CD8-positive, alpha-beta memory T cell (primary cell): ENCODE measurements around the gene ARL2. TPM values are rescaled to one million over a fixed set of nuclear protein-coding genes. Genes with fewer than 3 reads are reported as not detected.

Source experiments
- CTCF ChIA-PET: fragments of 350-600 bp; sonication (Branson Sonifier 250); formaldehyde crosslinking; loops from one replicate; lab custom pipeline; 2021; ENCODE audit warnings: antibody characterized with exemption; lab: Charles Lee
- POLR2A ChIA-PET: fragments of 350-600 bp; sonication (Branson Sonifier 250); formaldehyde crosslinking; loops from one replicate; lab custom pipeline; 2021; ENCODE audit warnings: antibody characterized with exemption; lab: Charles Lee
- DNase-seq, 5 donors: peaks; one replicate each; pipeline versions ENCODE4 v3.0.0 to v3.0.0-alpha.2; 2020 to 2022; ENCODE audit warnings: mixed read lengths in 1 of 5
- H3K27ac ChIP-seq: one replicate; pipeline ENCODE4 v1.7.0; 2013; ENCODE audit warnings: low read depth, mild to moderate bottlenecking, low read length, moderate library complexity
- H3K27me3 ChIP-seq: 2 replicates; pipeline ENCODE4 v1.7.0; 2013; ENCODE audit warnings: low read length, mild to moderate bottlenecking; ENCODE audit not compliant: insufficient read depth, poor library complexity, severe bottlenecking
- H3K36me3 ChIP-seq: 2 replicates; pipeline ENCODE4 v1.7.0; 2013; ENCODE audit warnings: mild to moderate bottlenecking, low read length, moderate library complexity; ENCODE audit not compliant: insufficient read depth
- H3K4me1 ChIP-seq: 2 replicates; pipeline ENCODE4 v1.7.0; 2013; ENCODE audit warnings: mild to moderate bottlenecking, low read length, moderate library complexity; ENCODE audit not compliant: insufficient read depth
- H3K4me3 ChIP-seq: 2 replicates; pipeline ENCODE4 v1.7.0; 2013; ENCODE audit warnings: mild to moderate bottlenecking, low read length
- H3K9me3 ChIP-seq: 2 replicates; pipeline ENCODE4 v1.7.0; 2013; ENCODE audit warnings: mild to moderate bottlenecking, low read length
- H3K27ac Mint-ChIP-seq, 8 donors: one replicate each; pipeline ENCODE4 v1.8.0; 2020 to 2021; ENCODE audit warnings: mixed read lengths in 8 of 8, mild to moderate bottlenecking in 6 of 8, inconsistent platforms in 3 of 8, moderate library complexity in 3 of 8
- H3K27me3 Mint-ChIP-seq, 2 donors: one replicate each; pipeline ENCODE4 v1.8.0; 2020 to 2021; ENCODE audit warnings: mixed read lengths in 2 of 2, mild to moderate bottlenecking in 1 of 2, moderate library complexity in 1 of 2
- H3K36me3 Mint-ChIP-seq, 3 donors: one replicate each; pipeline ENCODE4 v1.8.0; 2020 to 2021; ENCODE audit warnings: mixed read lengths in 3 of 3, inconsistent platforms in 1 of 3, mild to moderate bottlenecking in 1 of 3
- H3K4me1 Mint-ChIP-seq, 3 donors: one replicate each; pipeline ENCODE4 v1.8.0; 2020 to 2021; ENCODE audit warnings: mixed read lengths in 3 of 3, inconsistent platforms in 1 of 3, mild to moderate bottlenecking in 1 of 3
- H3K4me3 Mint-ChIP-seq, 7 donors: one replicate each; pipeline ENCODE4 v1.8.0; 2020 to 2021; ENCODE audit warnings: mixed read lengths in 7 of 7, mild to moderate bottlenecking in 6 of 7, moderate library complexity in 4 of 7, inconsistent platforms in 2 of 7
- H3K9me3 Mint-ChIP-seq, 5 donors: one replicate each; pipeline ENCODE4 v1.8.0; 2020 to 2022; ENCODE audit warnings: mixed read lengths in 5 of 5, mild to moderate bottlenecking in 3 of 5, moderate library complexity in 2 of 5, inconsistent platforms in 1 of 5
- polyA plus RNA-seq: library from polyadenylated mRNA; unstranded; fragments of 300-500 nt; fragmentation: Illumina TruSeq; gene quantifications from one replicate; pipeline ENCODE4 v1.2.3, GENCODE V29; 2021
- total RNA-seq, 2 experiments: library from RNA; stranded (reverse); gene quantifications; one replicate each; pipeline ENCODE4 v1.2.3, GENCODE V29; 2021

The ARL2 gene
- total and polyA plus RNA-seq, 3 experiments from 2014 or later: 99.7 to 125 (median 125) TPM

DNA sequence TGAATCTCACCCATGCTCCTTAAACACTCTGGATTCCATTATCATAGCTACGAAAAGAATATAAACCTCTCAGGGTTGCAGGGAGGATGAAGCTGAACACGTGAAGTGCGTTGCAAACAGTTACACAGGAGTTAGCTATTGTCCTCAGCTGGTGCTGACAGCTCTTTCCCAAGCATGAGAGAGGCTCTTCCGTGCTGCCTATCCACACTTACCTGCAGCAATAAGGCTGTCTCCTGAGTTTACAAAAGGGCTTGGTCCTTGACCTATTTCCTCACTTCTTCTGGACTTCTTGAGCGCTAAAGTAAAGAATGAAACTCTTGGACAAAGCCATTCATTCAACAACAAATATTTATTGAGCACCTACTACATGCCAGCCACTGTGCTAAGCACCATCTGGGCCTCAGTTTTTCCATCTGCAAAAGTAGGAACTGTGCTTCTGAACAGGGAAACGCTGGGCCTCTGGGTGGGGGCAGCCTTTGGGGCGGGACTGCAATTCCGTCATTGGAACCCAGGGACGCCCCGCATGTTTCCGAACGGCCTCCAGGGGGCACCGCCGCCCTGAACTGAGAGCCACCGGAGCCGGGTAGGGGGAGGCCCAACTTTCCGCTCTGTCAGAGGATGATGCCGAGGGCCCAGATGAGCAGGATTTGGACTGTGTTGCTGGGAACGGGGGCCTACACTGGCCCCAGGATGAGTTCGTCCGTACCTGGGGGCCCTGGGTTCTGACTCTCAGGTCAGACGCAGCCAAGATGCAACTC is 651 bp upstream of the ARL2 start:
- no peaks in the 10 kb centered on the region for H3K9me3 ChIP-seq
- Mint-ChIP-seq H3K36me3 (peaks cover 0 to 16% (median 0%) of the 10 kb centered on the region in 3 donors), H3K27ac (peak overlapping the region; percentile 95 to 99 (median 98)), H3K27me3 (no peaks in the 10 kb centered on the region), H3K4me3 (peak overlapping the region; percentile 92 to 96 (median 94)), H3K9me3 (no peaks in the 10 kb centered on the region), H3K4me1 (peaks cover 18 to 33% (median 23%) of the 10 kb centered on the region in 3 donors)
- peaks cover 12% of the 10 kb centered on the region for H3K4me1 ChIP-seq
- H3K36me3 ChIP-seq: no peaks in the 10 kb centered on the region
- ChIA-PET POLR2A (interaction anchor here (0.6 to 1.8 kb wide), 5 partner anchors 17 to 235 kb away, joined by 3 to 8 read pairs (median 4); partner anchors contain the start of genes BATF2, FAU, MRPL49 and SAC3D1), CTCF (interaction anchor here (0.7 to 3.9 kb wide), 29 partner anchors 10 to 324 kb away, joined by 3 to 27 read pairs (median 4); partner anchors contain the start of genes BATF2, FAU, MRPL49 and SAC3D1)
- H3K27me3 ChIP-seq: no peaks in the 10 kb centered on the region
- H3K4me3 ChIP-seq: peak overlapping the region; percentile 99
- peak; percentile 85 to 94 (median 88) for DNase-seq
- H3K27ac ChIP-seq: peak overlapping the region; percentile 97

DNA sequence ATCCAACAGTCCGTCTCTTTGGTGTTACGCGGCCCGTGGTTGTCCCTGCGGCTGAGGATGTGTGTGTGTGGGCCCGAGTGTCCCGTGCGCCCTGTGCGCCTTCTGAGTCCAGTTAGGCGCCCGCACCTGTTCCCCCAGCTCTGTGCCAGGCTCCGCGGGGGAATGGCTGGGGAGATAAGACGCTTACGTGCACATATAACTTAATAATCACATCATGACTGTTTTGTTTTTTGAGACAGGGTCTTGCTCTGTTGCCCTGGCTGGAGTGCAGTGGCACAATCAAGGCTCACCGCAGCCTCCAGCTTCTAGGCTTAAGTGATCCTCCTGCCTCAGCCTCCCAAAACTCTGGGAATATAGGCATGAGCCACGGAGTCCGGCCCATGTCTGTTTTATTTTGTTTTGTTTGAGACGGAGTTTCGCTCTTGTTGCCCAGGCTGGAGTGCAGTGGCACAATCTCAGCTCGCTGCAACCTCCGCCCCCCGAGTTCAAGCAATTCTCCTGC is 817 bp downstream of the ARL2 start:
- CTCF ChIA-PET: interaction anchor here (0.6 to 3.9 kb wide), 30 partner anchors 11 to 302 kb away, joined by 3 to 27 read pairs (median 4); partner anchors contain the start of genes CAPN1, CDC42BPG, FAU and MRPL49
- POLR2A ChIA-PET: interaction anchor here (0.6 to 1.8 kb wide), 9 partner anchors 17 to 171 kb away, joined by 3 to 8 read pairs (median 3); partner anchors contain the start of genes CDC42BPG, FAU, MRPL49 and PPP2R5B

DNA sequence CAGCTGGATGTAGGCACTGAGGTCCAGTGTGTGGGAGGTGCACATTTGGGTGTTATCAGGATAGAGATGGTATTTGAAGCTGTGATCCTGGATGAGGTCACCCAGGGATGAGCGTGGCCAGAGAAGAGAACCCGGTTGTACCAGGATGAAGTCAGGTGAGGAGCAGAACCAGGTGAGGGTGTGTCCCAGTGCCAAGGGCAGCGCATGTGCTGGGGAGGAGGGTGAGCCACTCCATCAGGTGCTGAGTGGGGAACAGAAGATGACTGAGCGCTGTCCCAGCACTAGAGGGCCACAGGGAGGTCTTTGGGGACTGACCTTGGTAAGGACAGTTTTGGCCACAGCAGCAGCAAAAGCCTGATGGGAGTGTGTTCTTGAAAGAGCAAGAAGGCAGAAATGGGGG is 2.7 kb downstream of the ARL2 start:
- POLR2A ChIA-PET: no interaction called here
- peak overlapping the region in 2 of 8 donors; percentile 23 to 24 for H3K27ac Mint-ChIP-seq
- no peak for DNase-seq
- Histone ChIP-seq H3K9me3 (no peaks in the 10 kb centered on the region), H3K4me1 (peaks cover 12% of the 10 kb centered on the region), H3K27me3 (no peaks in the 10 kb centered on the region), H3K4me3 (no peak overlapping the region), H3K36me3 (peaks cover 4% of the 10 kb centered on the region), H3K27ac (no peak overlapping the region)
- peak overlapping the region in 3 of 7 donors; percentile 16 to 38 (median 23) for H3K4me3 Mint-ChIP-seq
- no peaks in the 10 kb centered on the region for H3K9me3 Mint-ChIP-seq
- peaks cover 0 to 26% (median 2%) of the 10 kb centered on the region in 3 donors for H3K36me3 Mint-ChIP-seq
- CTCF ChIA-PET: interaction anchor here (0.7 kb wide), 1 partner anchor 9 kb away, joined by 4 read pairs; no protein-coding TSS in a partner anchor
- no peaks in the 10 kb centered on the region for H3K27me3 Mint-ChIP-seq
- peaks cover 18 to 33% (median 23%) of the 10 kb centered on the region in 3 donors for H3K4me1 Mint-ChIP-seq

More for the DNA sequence above, 817 bp downstream of the ARL2 start:
- Histone ChIP-seq H3K27ac (peak overlapping the region; percentile 97), H3K9me3 (no peaks in the 10 kb centered on the region), H3K4me1 (peaks cover 12% of the 10 kb centered on the region), H3K27me3 (no peaks in the 10 kb centered on the region), H3K36me3 (no peaks in the 10 kb centered on the region), H3K4me3 (peak overlapping the region; percentile 99)
- Mint-ChIP-seq H3K9me3 (no peaks in the 10 kb centered on the region), H3K27ac (peak overlapping the region; percentile 88 to 99 (median 92)), H3K4me1 (peaks cover 18 to 33% (median 23%) of the 10 kb centered on the region in 3 donors), H3K4me3 (peak overlapping the region; percentile 85 to 94 (median 90)), H3K27me3 (no peaks in the 10 kb centered on the region), H3K36me3 (peaks cover 0 to 20% (median under 1%) of the 10 kb centered on the region in 3 donors)
- no peak for DNase-seq

DNA sequence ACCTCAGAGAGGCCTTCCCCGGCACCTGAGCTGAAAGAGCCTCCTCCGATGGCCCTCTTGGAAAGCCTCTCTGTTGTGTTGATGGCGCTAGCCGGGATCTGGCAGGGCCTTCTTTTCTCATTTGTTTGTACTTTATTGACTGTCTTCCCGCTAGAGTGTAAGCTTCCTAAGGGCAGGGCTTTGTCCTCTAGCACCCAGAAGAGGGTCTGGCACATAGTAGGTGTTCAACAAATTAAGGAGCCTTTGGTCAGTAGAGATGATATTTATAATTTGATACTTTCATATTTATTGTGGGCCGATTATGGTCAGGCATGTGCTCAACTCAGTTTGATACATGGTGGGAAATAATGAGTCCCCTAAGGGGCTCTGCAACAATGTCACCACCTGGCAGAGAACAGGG is 4.0 kb downstream of the ARL2 start:
- H3K27me3 ChIP-seq: no peaks in the 10 kb centered on the region
- H3K4me1 Mint-ChIP-seq: peaks cover 18 to 32% (median 21%) of the 10 kb centered on the region in 3 donors
- H3K4me3 ChIP-seq: no peak overlapping the region
- H3K9me3 Mint-ChIP-seq: no peaks in the 10 kb centered on the region
- peaks cover 11% of the 10 kb centered on the region for H3K4me1 ChIP-seq
- H3K9me3 ChIP-seq: no peaks in the 10 kb centered on the region
- peak overlapping the region in 1 of 8 donors; percentile 36 for H3K27ac Mint-ChIP-seq
- peak overlapping the region in 1 of 7 donors; percentile 13 for H3K4me3 Mint-ChIP-seq
- ChIA-PET POLR2A (no interaction called here), CTCF (interaction anchor here (1.5 kb wide), 1 partner anchor 94 kb away, joined by 3 read pairs; the partner anchor contains the start of gene TM7SF2)
- peaks cover 0 to 32% (median 4%) of the 10 kb centered on the region in 3 donors for H3K36me3 Mint-ChIP-seq
- H3K27ac ChIP-seq: no peak overlapping the region
- DNase-seq: no peak
- no peaks in the 10 kb centered on the region for H3K27me3 Mint-ChIP-seq
- H3K36me3 ChIP-seq: peaks cover 4% of the 10 kb centered on the region

DNA sequence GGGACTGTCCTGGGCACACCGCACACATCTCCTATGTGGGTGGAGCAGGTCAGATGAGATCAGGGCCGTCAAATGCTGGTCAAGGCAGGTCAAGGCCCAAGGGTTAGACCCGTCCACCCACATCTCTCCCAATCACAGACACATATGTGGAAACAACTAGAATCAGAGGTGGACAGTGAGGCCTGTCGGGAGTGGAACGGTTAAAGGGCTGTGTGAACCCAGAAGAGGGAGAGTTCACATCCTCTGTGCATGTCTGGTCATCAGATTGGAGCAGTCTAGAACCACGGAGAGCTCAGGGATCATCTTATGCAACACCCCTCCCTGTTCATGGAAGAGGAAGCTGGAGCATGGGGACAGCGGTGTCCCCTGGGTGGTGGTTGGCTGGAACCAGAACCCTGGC is 5.9 kb downstream of the ARL2 start:
- Mint-ChIP-seq H3K4me3 (no peak overlapping the region), H3K4me1 (peaks cover 11 to 19% (median 15%) of the 10 kb centered on the region in 3 donors), H3K9me3 (no peaks in the 10 kb centered on the region), H3K36me3 (peaks cover 0 to 27% (median 4%) of the 10 kb centered on the region in 3 donors), H3K27me3 (no peaks in the 10 kb centered on the region), H3K27ac (peak overlapping the region in 1 of 8 donors; percentile 23)
- POLR2A ChIA-PET: no interaction called here
- H3K27ac ChIP-seq: no peak overlapping the region
- DNase-seq: no peak
- H3K9me3 ChIP-seq: no peaks in the 10 kb centered on the region
- H3K4me1 ChIP-seq: peaks cover 6% of the 10 kb centered on the region
- peaks cover 4% of the 10 kb centered on the region for H3K36me3 ChIP-seq
- no peak overlapping the region for H3K4me3 ChIP-seq
- H3K27me3 ChIP-seq: no peaks in the 10 kb centered on the region
- CTCF ChIA-PET: no interaction called here

DNA sequence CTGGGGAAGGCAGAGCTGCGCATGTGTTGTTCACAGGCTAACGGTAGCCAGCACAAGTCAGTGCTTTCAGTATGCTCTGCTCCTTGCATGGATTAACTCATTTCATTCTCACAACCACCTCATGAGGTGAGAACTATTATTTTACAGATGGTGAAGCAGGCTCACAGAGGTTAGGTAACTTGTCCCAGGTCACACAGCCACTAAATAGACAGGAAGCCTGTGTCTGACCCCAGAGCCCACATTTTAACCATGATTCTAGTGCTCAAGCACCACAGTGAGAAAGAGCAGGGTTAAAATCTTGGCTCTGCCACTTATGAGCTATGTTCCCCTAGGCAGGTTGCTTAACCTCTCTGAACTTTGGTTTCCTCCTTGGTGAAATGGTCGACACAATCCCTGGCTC is 7.0 kb downstream of the ARL2 start:
- POLR2A ChIA-PET: no interaction called here
- Histone ChIP-seq H3K4me3 (no peak overlapping the region), H3K9me3 (no peaks in the 10 kb centered on the region), H3K4me1 (peaks cover 6% of the 10 kb centered on the region), H3K27ac (no peak overlapping the region), H3K27me3 (no peaks in the 10 kb centered on the region), H3K36me3 (peaks cover 4% of the 10 kb centered on the region)
- Mint-ChIP-seq H3K36me3 (peaks cover 0 to 27% (median 4%) of the 10 kb centered on the region in 3 donors), H3K9me3 (no peaks in the 10 kb centered on the region), H3K27ac (no peak overlapping the region), H3K4me3 (no peak overlapping the region), H3K4me1 (peaks cover 8 to 10% (median 9%) of the 10 kb centered on the region in 3 donors), H3K27me3 (no peaks in the 10 kb centered on the region)
- DNase-seq: no peak
- CTCF ChIA-PET: no interaction called here

DNA sequence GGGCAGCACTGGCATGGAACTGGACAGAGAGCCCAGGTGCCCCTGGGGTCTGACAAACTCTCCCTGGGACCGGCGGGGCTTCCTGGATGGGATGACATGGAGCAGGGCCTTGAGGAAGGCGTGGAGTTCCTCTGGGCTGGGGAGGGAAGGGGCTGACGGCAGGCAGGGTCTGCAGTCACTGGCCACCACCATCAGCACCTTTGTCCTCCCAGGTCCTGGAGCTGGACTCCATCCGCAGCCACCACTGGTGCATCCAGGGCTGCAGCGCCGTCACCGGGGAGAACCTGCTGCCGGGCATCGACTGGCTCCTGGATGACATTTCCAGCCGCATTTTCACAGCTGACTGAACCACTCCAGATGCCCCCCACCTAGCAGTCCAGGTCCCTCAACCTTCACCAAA is 7.5 kb downstream of the ARL2 start:
- CTCF ChIA-PET: no interaction called here
- DNase-seq: no peak
- POLR2A ChIA-PET: no interaction called here

More for the DNA sequence above, 7.5 kb downstream of the ARL2 start:
- Histone ChIP-seq H3K27ac (no peak overlapping the region), H3K4me1 (peaks cover under 1% of the 10 kb centered on the region), H3K9me3 (no peaks in the 10 kb centered on the region), H3K27me3 (no peaks in the 10 kb centered on the region), H3K36me3 (peaks cover 4% of the 10 kb centered on the region), H3K4me3 (no peak overlapping the region)
- Mint-ChIP-seq H3K4me3 (no peak overlapping the region), H3K4me1 (peaks cover 4 to 5% (median 5%) of the 10 kb centered on the region in 3 donors), H3K36me3 (peaks cover 0 to 26% (median 4%) of the 10 kb centered on the region in 3 donors), H3K27me3 (no peaks in the 10 kb centered on the region), H3K27ac (no peak overlapping the region), H3K9me3 (no peaks in the 10 kb centered on the region)
